HepG2 (cell line): ENCODE data around the gene FCHSD1. TPM values are rescaled to one million over a fixed set of nuclear protein-coding genes. Genes with fewer than 3 reads are reported as not detected.

Experiments used
- FOXA3 ChIP-seq: IDR thresholded peaks from 2 replicates; pipeline ENCODE4 v1.6.1; 2016; ENCODE audit warnings: missing genetic modification reagents, missing compliant biosample characterization
- GFI1 ChIP-seq: sonication (generic); formaldehyde crosslinking; IDR thresholded peaks from 2 replicates; pipeline ENCODE4 v1.5.0; 2020; ENCODE audit warnings: missing genetic modification reagents, mild to moderate bottlenecking, borderline replicate concordance
- HOXA5 ChIP-seq: sonication (generic); formaldehyde crosslinking; IDR thresholded peaks from 2 replicates; pipeline ENCODE4 v1.4.0; 2020; ENCODE audit warnings: missing genetic modification reagents
- PHF8 ChIP-seq: sonication (generic); formaldehyde crosslinking; IDR thresholded peaks from 2 replicates; pipeline ENCODE4 v1.5.0; 2020; ENCODE audit warnings: missing genetic modification reagents
- RBM39 ChIP-seq: fragments of 200-400 bp; formaldehyde crosslinking; IDR thresholded peaks from one replicate; pipeline ENCODE4 v1.6.1; 2018; ENCODE audit warnings: antibody characterized with exemption, mild to moderate bottlenecking, low read depth, low read length; ENCODE audit not compliant: poor library complexity, severe bottlenecking
- RCOR2 ChIP-seq: IDR thresholded peaks from 2 replicates; pipeline ENCODE4 v1.6.1; 2016; ENCODE audit warnings: missing biosample characterization, missing genetic modification reagents
- SNRNP70 ChIP-seq: fragments of 200-400 bp; formaldehyde crosslinking; IDR thresholded peaks from 2 replicates; pipeline ENCODE4 v1.6.1; 2017; ENCODE audit warnings: mild to moderate bottlenecking, low read depth, low read length, moderate library complexity
- TCF7L2 ChIP-seq: IDR thresholded peaks from 2 replicates; pipeline ENCODE4 v1.6.1; 2011; ENCODE audit warnings: mild to moderate bottlenecking, low read depth, low read length, moderate library complexity
- TOPORS ChIP-seq: sonication (generic); formaldehyde crosslinking; IDR thresholded peaks from 2 replicates; pipeline ENCODE4 v1.8.0; 2023; ENCODE audit warnings: mild to moderate bottlenecking, missing genetic modification reagents
- ZBTB38 ChIP-seq: sonication (generic); formaldehyde crosslinking; IDR thresholded peaks from 2 replicates; pipeline ENCODE4 v1.5.1; 2020; ENCODE audit warnings: mild to moderate bottlenecking, missing genetic modification reagents
- ZNF12 ChIP-seq: sonication (generic); formaldehyde crosslinking; IDR thresholded peaks from 2 replicates; pipeline ENCODE4 v1.5.0; 2020; ENCODE audit warnings: missing genetic modification reagents
- ZNF256 ChIP-seq: sonication (generic); formaldehyde crosslinking; conservative IDR thresholded peaks from 2 replicates; pipeline ENCODE4 v1.4.0; 2020; ENCODE audit warnings: missing genetic modification reagents
- ZNF501 ChIP-seq: sonication (generic); formaldehyde crosslinking; IDR thresholded peaks from 2 replicates; pipeline ENCODE4 v1.5.1; 2020; ENCODE audit warnings: mild to moderate bottlenecking, moderate library complexity, missing genetic modification reagents
- ZNF557 ChIP-seq: sonication (generic); formaldehyde crosslinking; IDR thresholded peaks from 2 replicates; pipeline ENCODE4 v1.4.0; 2020; ENCODE audit warnings: missing genetic modification reagents
- ZNF713 ChIP-seq: sonication (generic); formaldehyde crosslinking; IDR thresholded peaks from 2 replicates; pipeline ENCODE4 v1.4.0; 2020; ENCODE audit warnings: mild to moderate bottlenecking, missing genetic modification reagents
- ZNF879 ChIP-seq: sonication (generic); formaldehyde crosslinking; IDR thresholded peaks from 2 replicates; pipeline ENCODE4 v1.8.1; 2023; ENCODE audit warnings: missing genetic modification reagents
- ZNF883 ChIP-seq: sonication (generic); formaldehyde crosslinking; IDR thresholded peaks from 2 replicates; pipeline ENCODE4 v1.5.1; 2020; ENCODE audit warnings: mild to moderate bottlenecking, missing genetic modification reagents; ENCODE audit errors: not compliant biosample characterization
- polyA plus RNA-seq, 8 experiments: library from polyadenylated mRNA; depleted of rRNA in 3 of 8; stranded (reverse) in 7 of 8; unstranded in 1 of 8; fragments of >200 nt; fragmentation: Illumina TruSeq in 4 of 8; extraction: Trizol in 4 of 8; gene quantifications; 2 replicates each; pipeline versions ENCODE4 v1.2.1 to v1.2.3, GENCODE V29; 2011 to 2016; ENCODE audit warnings: low read depth in 4 of 8, missing spikeins in 1 of 8, mixed read lengths in 1 of 8; ENCODE audit not compliant: insufficient read depth in 1 of 8
- total RNA-seq, 5 experiments: library from RNA; depleted of rRNA; stranded (reverse); fragments of >200 nt; fragmentation: Illumina TruSeq; extraction: Trizol; gene quantifications; 2 replicates each; pipeline ENCODE4 v1.2.3, GENCODE V29; 2016; ENCODE audit warnings: low read depth in 1 of 5
- TF ChIP-seq, protein P1 (sequence below): sonication (generic); formaldehyde crosslinking; IDR thresholded peaks from 2 replicates; pipeline ENCODE4 v1.5.0; 2020; ENCODE audit warnings: mild to moderate bottlenecking, missing genetic modification reagents, borderline replicate concordance
- TF ChIP-seq, protein P2 (sequence below): sonication (generic); formaldehyde crosslinking; IDR thresholded peaks from 2 replicates; pipeline ENCODE4 v1.4.0; 2020; ENCODE audit warnings: mild to moderate bottlenecking, missing genetic modification reagents
- TF ChIP-seq, protein P3 (sequence below), 2 experiments: fragments of 450-650 bp in 1 of 2; sonication (generic) in 1 of 2; formaldehyde crosslinking; IDR thresholded peaks; 2 replicates each; pipeline versions ENCODE4 v1.5.0 to v1.8.0; 2020 to 2022; ENCODE audit warnings: mild to moderate bottlenecking in 1 of 2, missing genetic modification reagents in 1 of 2

Gene FCHSD1
- total and polyA plus RNA-seq, 2 of the 13 experiments (the other 11 are each of a cell fraction or from before 2014, with no cell fraction given): 5.5 to 15.4 TPM

DNA sequence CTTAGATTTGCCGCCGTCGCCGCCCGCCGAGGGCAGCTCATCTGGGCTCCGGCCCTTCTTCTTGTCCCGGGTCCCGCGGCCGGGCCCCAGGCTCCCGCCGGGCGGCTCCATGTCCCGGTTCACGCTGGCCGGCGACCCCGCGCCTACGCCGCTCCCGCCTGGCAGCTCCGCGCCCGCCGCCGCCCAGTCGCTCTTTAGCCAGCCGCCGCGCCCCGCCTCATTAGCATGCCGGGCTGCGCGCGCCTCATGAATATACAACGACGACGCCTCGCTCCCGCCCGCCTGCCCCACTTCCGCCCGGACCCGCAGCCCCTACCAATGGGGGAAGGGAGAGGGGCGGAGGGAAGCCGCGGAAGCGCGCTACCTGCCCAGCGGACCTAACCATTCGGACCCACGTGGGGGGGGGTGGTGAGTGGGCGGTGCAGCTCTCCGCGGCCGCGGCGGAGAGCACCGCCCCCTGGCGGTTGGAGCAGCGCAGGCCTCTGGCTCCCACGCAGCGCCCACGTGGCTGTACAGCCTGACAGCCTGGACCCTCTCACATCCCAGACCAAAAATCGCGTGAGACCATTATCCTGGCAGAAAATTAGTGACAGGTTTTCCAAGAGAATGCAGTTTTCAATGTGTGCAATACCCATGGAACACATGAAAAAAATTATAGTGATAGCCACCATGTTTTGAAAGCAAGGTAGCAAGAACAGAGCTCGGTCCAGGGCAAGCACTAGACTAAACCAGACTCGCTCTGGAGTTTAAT lies 32.2 kb downstream of the FCHSD1 start, which contains the start of gene DIAPH1 (continued):
- TF ChIP-seq, protein P1, sequence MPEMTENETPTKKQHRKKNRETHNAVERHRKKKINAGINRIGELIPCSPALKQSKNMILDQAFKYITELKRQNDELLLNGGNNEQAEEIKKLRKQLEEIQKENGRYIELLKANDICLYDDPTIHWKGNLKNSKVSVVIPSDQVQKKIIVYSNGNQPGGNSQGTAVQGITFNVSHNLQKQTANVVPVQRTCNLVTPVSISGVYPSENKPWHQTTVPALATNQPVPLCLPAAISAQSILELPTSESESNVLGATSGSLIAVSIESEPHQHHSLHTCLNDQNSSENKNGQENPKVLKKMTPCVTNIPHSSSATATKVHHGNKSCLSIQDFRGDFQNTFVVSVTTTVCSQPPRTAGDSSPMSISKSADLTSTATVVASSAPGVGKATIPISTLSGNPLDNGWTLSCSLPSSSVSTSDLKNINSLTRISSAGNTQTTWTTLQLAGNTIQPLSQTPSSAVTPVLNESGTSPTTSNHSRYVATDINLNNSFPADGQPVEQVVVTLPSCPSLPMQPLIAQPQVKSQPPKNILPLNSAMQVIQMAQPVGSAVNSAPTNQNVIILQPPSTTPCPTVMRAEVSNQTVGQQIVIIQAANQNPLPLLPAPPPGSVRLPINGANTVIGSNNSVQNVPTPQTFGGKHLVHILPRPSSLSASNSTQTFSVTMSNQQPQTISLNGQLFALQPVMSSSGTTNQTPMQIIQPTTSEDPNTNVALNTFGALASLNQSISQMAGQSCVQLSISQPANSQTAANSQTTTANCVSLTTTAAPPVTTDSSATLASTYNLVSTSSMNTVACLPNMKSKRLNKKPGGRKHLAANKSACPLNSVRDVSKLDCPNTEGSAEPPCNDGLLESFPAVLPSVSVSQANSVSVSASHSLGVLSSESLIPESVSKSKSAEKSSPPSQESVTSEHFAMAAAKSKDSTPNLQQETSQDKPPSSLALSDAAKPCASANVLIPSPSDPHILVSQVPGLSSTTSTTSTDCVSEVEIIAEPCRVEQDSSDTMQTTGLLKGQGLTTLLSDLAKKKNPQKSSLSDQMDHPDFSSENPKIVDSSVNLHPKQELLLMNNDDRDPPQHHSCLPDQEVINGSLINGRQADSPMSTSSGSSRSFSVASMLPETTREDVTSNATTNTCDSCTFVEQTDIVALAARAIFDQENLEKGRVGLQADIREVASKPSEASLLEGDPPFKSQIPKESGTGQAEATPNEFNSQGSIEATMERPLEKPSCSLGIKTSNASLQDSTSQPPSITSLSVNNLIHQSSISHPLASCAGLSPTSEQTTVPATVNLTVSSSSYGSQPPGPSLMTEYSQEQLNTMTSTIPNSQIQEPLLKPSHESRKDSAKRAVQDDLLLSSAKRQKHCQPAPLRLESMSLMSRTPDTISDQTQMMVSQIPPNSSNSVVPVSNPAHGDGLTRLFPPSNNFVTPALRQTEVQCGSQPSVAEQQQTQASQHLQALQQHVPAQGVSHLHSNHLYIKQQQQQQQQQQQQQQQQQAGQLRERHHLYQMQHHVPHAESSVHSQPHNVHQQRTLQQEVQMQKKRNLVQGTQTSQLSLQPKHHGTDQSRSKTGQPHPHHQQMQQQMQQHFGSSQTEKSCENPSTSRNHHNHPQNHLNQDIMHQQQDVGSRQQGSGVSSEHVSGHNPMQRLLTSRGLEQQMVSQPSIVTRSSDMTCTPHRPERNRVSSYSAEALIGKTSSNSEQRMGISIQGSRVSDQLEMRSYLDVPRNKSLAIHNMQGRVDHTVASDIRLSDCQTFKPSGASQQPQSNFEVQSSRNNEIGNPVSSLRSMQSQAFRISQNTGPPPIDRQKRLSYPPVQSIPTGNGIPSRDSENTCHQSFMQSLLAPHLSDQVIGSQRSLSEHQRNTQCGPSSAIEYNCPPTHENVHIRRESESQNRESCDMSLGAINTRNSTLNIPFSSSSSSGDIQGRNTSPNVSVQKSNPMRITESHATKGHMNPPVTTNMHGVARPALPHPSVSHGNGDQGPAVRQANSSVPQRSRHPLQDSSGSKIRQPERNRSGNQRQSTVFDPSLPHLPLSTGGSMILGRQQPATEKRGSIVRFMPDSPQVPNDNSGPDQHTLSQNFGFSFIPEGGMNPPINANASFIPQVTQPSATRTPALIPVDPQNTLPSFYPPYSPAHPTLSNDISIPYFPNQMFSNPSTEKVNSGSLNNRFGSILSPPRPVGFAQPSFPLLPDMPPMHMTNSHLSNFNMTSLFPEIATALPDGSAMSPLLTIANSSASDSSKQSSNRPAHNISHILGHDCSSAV: peak; percentile 68; the same call in 1 of the 2 replicates
- TF ChIP-seq GFI1 (CRISPR knock-in tag): peak; percentile 71
- TF ChIP-seq FOXA3 (CRISPR knock-in tag): no peak; the same call in none of the 2 replicates
- no peak for TF ChIP-seq TOPORS
- peak; percentile 42 for TF ChIP-seq RBM39
- TF ChIP-seq ZNF256 (CRISPR knock-in tag): no peak
- TF ChIP-seq ZNF713 (CRISPR knock-in tag): no peak
- peak; percentile 42; the same call in 1 of the 2 replicates for TF ChIP-seq ZNF12
- no peak for TF ChIP-seq ZNF557 (CRISPR knock-in tag)
- peak; percentile 55 for TF ChIP-seq PHF8 (CRISPR knock-in tag)
- TF ChIP-seq, protein P2, sequence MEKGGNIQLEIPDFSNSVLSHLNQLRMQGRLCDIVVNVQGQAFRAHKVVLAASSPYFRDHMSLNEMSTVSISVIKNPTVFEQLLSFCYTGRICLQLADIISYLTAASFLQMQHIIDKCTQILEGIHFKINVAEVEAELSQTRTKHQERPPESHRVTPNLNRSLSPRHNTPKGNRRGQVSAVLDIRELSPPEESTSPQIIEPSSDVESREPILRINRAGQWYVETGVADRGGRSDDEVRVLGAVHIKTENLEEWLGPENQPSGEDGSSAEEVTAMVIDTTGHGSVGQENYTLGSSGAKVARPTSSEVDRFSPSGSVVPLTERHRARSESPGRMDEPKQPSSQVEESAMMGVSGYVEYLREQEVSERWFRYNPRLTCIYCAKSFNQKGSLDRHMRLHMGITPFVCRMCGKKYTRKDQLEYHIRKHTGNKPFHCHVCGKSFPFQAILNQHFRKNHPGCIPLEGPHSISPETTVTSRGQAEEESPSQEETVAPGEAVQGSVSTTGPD (CRISPR knock-in tag): no peak
- TF ChIP-seq ZNF879 (CRISPR knock-in tag): no peak
- no peak; the same call in 1 of the 2 replicates for TF ChIP-seq ZBTB38 (CRISPR knock-in tag)
- TF ChIP-seq, protein P3, sequence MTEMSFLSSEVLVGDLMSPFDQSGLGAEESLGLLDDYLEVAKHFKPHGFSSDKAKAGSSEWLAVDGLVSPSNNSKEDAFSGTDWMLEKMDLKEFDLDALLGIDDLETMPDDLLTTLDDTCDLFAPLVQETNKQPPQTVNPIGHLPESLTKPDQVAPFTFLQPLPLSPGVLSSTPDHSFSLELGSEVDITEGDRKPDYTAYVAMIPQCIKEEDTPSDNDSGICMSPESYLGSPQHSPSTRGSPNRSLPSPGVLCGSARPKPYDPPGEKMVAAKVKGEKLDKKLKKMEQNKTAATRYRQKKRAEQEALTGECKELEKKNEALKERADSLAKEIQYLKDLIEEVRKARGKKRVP (CRISPR knock-in tag; IDR thresholded peaks at IDR 0.05): no peak
- TF ChIP-seq ZNF501: peak; percentile 76
- peak; percentile 70; the same call in 1 of the 2 replicates for TF ChIP-seq HOXA5
- no peak for TF ChIP-seq ZNF883 (CRISPR knock-in tag)
- TF ChIP-seq SNRNP70: no peak
- TF ChIP-seq RCOR2 (CRISPR knock-in tag): no peak
- no peak for TF ChIP-seq TCF7L2
